ENCODE measurements around the gene ZBTB7B. TPM values are rescaled to one million over a fixed set of nuclear protein-coding genes. Genes with fewer than 3 reads are reported as not detected.
A peak's percentile ranks its signal among the peaks of the same experiment; 100 is the strongest.

The ZBTB7B gene
- total and polyA plus RNA-seq, 9 of the 15 experiments (the other 6 are each of a cell fraction or from before 2014, with no cell fraction given) = 0.04 to 46.5 (median 15.2) TPM

DNA sequence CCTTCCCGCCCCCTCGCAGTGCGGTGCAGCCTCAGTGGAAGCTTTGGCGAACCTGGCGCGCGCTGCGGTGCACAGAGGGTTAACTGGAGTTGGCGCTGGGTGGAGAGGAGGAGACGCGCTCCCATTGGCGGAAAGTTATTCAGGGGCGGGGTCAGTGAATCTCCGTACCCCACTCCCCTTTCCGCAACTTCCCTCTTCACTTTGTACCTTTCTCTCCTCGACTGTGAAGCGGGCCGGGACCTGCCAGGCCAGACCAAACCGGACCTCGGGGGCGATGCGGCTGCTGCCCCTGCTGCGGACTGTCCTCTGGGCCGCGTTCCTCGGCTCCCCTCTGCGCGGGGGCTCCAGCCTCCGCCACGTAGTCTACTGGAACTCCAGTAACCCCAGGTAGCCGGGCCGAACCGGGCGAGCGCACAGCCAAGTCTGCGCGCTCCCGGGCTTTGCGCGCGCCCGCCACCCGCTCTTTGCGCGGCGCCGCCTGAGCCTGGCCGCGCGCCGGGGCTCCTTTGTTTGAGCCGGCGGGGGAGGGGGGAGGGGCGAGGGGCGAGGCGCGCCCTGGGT lies 61.0 kb downstream of the ZBTB7B start, which contains the start of gene EFNA4 (continued):
- TF ChIP-seq, protein P1, sequence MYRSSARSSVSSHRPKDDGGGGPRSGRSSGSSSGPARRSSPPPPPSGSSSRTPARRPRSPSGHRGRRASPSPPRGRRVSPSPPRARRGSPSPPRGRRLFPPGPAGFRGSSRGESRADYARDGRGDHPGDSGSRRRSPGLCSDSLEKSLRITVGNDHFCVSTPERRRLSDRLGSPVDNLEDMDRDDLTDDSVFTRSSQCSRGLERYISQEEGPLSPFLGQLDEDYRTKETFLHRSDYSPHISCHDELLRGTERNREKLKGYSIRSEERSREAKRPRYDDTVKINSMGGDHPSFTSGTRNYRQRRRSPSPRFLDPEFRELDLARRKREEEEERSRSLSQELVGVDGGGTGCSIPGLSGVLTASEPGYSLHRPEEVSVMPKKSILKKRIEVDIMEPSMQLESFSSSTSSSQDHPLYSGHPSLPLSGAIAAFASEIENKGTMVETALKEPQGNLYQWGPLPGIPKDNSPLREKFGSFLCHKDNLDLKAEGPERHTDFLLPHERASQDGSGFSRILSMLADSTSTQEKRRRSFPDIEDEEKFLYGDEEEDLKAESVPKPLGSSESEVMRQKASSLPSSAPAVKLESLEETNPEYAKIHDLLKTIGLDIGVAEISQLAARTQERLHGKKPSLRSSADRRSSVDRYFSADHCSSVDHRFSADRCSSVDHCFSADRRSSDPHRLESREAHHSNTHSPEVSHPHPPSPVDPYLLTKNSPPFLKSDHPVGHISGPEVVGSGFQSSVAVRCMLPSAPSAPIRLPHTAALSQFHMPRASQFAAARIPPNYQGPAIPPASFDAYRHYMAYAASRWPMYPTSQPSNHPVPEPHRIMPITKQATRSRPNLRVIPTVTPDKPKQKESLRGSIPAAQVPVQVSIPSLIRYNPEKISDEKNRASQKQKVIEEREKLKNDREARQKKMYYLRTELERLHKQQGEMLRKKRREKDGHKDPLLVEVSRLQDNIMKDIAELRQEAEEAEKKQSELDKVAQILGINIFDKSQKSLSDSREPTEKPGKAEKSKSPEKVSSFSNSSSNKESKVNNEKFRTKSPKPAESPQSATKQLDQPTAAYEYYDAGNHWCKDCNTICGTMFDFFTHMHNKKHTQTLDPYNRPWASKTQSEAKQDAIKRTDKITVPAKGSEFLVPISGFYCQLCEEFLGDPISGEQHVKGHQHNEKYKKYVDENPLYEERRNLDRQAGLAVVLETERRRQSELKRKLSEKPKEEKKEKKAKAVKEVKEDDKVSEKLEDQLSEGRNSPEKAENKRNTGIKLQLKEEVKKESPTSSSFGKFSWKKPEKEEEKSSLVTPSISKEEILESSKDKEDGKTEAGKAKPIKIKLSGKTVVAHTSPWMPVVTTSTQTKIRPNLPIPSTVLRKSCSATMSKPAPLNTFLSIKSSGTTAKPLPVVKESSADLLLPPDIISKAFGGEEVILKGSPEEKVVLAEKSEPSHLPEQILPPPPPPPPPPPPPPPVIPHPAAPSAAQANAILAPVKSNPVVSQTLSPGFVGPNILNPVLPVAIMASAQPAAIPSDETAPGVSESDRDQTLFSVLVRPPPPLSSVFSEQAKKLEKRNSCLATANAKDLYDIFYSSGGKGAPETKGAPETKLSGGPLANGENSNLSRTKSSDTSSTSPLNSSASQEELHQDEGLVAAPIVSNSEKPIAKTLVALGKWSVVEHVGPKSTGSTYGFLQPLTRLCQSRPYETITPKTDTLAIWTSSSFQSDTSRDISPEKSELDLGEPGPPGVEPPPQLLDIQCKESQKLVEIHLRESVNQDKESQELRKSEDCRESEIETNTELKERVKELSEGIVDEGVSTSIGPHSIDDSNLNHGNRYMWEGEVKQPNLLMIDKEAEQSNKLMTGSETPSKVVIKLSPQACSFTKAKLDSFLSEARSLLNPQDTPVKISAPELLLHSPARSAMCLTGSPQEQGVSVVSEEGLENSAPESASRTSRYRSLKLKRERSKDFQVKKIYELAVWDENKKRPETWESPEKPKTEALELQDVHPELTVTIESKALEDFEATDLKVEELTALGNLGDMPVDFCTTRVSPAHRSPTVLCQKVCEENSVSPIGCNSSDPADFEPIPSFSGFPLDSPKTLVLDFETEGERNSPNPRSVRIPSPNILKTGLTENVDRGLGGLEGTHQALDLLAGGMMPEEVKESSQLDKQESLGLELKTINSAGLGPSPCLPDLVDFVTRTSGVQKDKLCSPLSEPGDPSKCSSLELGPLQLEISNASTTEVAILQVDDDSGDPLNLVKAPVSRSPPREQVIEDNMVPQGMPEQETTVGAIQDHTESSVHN (IDR thresholded peaks at IDR 0.05; ENCODE audit: borderline replicate concordance in 1 of 2, low read depth in 1 of 2) = no peak
- TF ChIP-seq POLR2A (conservative IDR thresholded peaks at IDR 0.05) (peak; percentile 71), CREB1 (IDR thresholded peaks at IDR 0.05) (0 out of 2 replicates have a peak, but pooled peaks have one; percentile 20), CREB1 (CRISPR knock-in tag; IDR thresholded peaks at IDR 0.05) (no peak; the same call in 1 of the 2 replicates), ZNF76 (CRISPR knock-in tag; IDR thresholded peaks at IDR 0.05; ENCODE audit: borderline replicate concordance) (no peak), MTA3 (IDR thresholded peaks at IDR 0.05; ENCODE audit: borderline replicate concordance) (peak; percentile 69; the same call in 1 of the 2 replicates), ZNF551 (CRISPR knock-in tag; IDR thresholded peaks at IDR 0.05) (no peak), ZNF316 (IDR thresholded peaks at IDR 0.05) (no peak), EWSR1 (IDR thresholded peaks at IDR 0.05; ENCODE audit: borderline replicate concordance, low read depth, partially characterized antibody) (no peak), ATF1 (CRISPR knock-in tag; IDR thresholded peaks at IDR 0.05) (no peak), ATF1 (tag; IDR thresholded peaks at IDR 0.05) (peak; percentile 34), HMG20A (CRISPR knock-in tag; conservative IDR thresholded peaks at IDR 0.05) (no peak), ZSCAN29 (IDR thresholded peaks at IDR 0.05) (no peak), RAD51 (IDR thresholded peaks at IDR 0.05; ENCODE audit: borderline replicate concordance, low read depth) (no peak)
- TF ChIP-seq, protein P2, sequence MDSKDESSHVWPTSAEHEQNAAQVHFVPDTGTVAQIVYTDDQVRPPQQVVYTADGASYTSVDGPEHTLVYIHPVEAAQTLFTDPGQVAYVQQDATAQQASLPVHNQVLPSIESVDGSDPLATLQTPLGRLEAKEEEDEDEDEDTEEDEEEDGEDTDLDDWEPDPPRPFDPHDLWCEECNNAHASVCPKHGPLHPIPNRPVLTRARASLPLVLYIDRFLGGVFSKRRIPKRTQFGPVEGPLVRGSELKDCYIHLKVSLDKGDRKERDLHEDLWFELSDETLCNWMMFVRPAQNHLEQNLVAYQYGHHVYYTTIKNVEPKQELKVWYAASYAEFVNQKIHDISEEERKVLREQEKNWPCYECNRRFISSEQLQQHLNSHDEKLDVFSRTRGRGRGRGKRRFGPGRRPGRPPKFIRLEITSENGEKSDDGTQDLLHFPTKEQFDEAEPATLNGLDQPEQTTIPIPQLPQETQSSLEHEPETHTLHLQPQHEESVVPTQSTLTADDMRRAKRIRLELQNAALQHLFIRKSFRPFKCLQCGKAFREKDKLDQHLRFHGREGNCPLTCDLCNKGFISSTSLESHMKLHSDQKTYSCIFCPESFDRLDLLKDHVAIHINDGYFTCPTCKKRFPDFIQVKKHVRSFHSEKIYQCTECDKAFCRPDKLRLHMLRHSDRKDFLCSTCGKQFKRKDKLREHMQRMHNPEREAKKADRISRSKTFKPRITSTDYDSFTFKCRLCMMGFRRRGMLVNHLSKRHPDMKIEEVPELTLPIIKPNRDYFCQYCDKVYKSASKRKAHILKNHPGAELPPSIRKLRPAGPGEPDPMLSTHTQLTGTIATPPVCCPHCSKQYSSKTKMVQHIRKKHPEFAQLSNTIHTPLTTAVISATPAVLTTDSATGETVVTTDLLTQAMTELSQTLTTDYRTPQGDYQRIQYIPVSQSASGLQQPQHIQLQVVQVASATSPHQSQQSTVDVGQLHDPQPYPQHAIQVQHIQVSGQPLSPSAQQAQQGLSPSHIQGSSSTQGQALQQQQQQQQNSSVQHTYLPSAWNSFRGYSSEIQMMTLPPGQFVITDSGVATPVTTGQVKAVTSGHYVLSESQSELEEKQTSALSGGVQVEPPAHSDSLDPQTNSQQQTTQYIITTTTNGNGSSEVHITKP (IDR thresholded peaks at IDR 0.05; ENCODE audit: partially characterized antibody) = peak; percentile 61
- TF ChIP-seq, protein P3, sequence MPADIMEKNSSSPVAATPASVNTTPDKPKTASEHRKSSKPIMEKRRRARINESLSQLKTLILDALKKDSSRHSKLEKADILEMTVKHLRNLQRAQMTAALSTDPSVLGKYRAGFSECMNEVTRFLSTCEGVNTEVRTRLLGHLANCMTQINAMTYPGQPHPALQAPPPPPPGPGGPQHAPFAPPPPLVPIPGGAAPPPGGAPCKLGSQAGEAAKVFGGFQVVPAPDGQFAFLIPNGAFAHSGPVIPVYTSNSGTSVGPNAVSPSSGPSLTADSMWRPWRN (IDR thresholded peaks at IDR 0.05; ENCODE audit: low read depth) = no peak

Data from K562 (cell line).